ENCODE results near the gene TRIP12. TPM values are rescaled to one million over a fixed set of nuclear protein-coding genes. Genes with fewer than 3 reads are reported as not detected.
"Not testable (repeated sequence)": the region's sequence is repeated elsewhere in the genome, so short reads cannot be mapped to it uniquely, and the experiment has no call there.

Gene TRIP12
- total and polyA plus RNA-seq, 4 donors: 18.6 to 358 (median 118) TPM

GRCh38 chr2:229794636-229795035 lies 127.2 kb downstream of the TRIP12 start:
- Histone ChIP-seq H3K36me3 (ENCODE audit: control insufficient read depth in 4 of 4, insufficient read depth in 4 of 4, low read length in 4 of 4) (peaks cover 15 to 61% (median 45%) of the 10 kb centered on the region in 4 donors), H3K9me3 (ENCODE audit: control insufficient read depth in 4 of 4, insufficient read depth in 3 of 4, low read length in 3 of 4) (no peaks in the 10 kb centered on the region), H3K4me3 (no peak overlapping the region), H3K27me3 (ENCODE audit: control insufficient read depth in 3 of 3, insufficient read depth in 3 of 3, low read length in 2 of 3) (no peaks in the 10 kb centered on the region), H3K9ac (ENCODE audit: insufficient read depth in 1 of 2, low read length in 2 of 2) (no peak overlapping the region), H3K27ac (ENCODE audit: low read depth in 1 of 2, low read length in 1 of 2) (no peak overlapping the region), H3K4me1 (ENCODE audit: control insufficient read depth in 5 of 5, insufficient read depth in 5 of 5, low read length in 5 of 5) (peaks cover 0 to 5% (median 0%) of the 10 kb centered on the region in 5 donors)
- no peak for TF ChIP-seq CTCF (IDR thresholded peaks at IDR 0.05; ENCODE audit: control extremely low read depth, extremely low read depth)
- 96 to 100% methylated on average over 1 of the region's 1 CpG for WGBS, 2 donors
- ATAC-seq (ENCODE audit: insufficient read depth, low FRiP score) (no peak), DNase-seq (no peak)

DNA sequence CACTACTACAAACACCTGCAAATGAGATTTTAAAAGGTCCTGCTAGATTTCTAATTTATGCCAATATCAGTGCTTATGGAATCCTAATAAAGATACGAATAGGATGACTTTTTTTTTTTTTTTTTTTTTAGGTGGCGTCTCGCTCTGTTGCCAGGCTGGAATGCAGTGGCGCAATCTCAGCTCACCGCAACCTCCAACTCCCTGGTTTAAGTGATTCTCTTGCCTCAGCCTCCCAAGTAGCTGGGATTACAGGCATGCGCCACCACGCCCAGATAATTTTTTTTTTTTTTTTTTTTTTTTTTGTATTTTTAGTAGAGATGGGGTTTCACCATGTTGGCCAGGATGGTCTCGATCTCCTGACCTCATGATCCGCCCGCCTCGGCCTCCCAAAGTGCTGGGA lies 135.5 kb downstream of the TRIP12 start:
- not testable (repeated sequence) for DNase-seq; ATAC-seq (ENCODE audit: insufficient read depth, low FRiP score); H3K27ac ChIP-seq (ENCODE audit: low read depth in 1 of 2, low read length in 1 of 2); H3K4me1 ChIP-seq (ENCODE audit: control insufficient read depth in 5 of 5, insufficient read depth in 5 of 5, low read length in 5 of 5); H3K27me3 ChIP-seq (ENCODE audit: control insufficient read depth in 3 of 3, insufficient read depth in 3 of 3, low read length in 2 of 3); H3K9me3 ChIP-seq (ENCODE audit: control insufficient read depth in 4 of 4, insufficient read depth in 3 of 4, low read length in 3 of 4); H3K9ac ChIP-seq (ENCODE audit: insufficient read depth in 1 of 2, low read length in 2 of 2); H3K4me3 ChIP-seq
- 93 to 98% methylated on average over 9 to 11 of the region's 11 CpGs for WGBS, 2 donors
- H3K36me3 ChIP-seq (ENCODE audit: control insufficient read depth in 4 of 4, insufficient read depth in 4 of 4, low read length in 4 of 4): peaks cover 15 to 37% (median 25%) of the 10 kb centered on the region in 4 donors

- no peaks in the 10 kb centered on the region for H3K9me3 ChIP-seq (ENCODE audit: control insufficient read depth in 4 of 4, insufficient read depth in 3 of 4, low read length in 3 of 4)
- H3K36me3 ChIP-seq (ENCODE audit: control insufficient read depth in 4 of 4, insufficient read depth in 4 of 4, low read length in 4 of 4): peaks cover 12 to 29% (median 22%) of the 10 kb centered on the region in 4 donors
- 94% methylated on average over 2 of the region's 2 CpGs for WGBS, 2 donors
- TF ChIP-seq CTCF (IDR thresholded peaks at IDR 0.05; ENCODE audit: control extremely low read depth, extremely low read depth): no peak
- H3K4me1 ChIP-seq (ENCODE audit: control insufficient read depth in 5 of 5, insufficient read depth in 5 of 5, low read length in 5 of 5): no peaks in the 10 kb centered on the region
- no peak overlapping the region for H3K9ac ChIP-seq (ENCODE audit: insufficient read depth in 1 of 2, low read length in 2 of 2)
- no peak overlapping the region for H3K27ac ChIP-seq (ENCODE audit: low read depth in 1 of 2, low read length in 1 of 2)
- H3K27me3 ChIP-seq (ENCODE audit: control insufficient read depth in 3 of 3, insufficient read depth in 3 of 3, low read length in 2 of 3): no peaks in the 10 kb centered on the region
- ATAC-seq (ENCODE audit: insufficient read depth, low FRiP score) (no peak), DNase-seq (no peak)
- no peak overlapping the region for H3K4me3 ChIP-seq
Measured at GRCh38 chr2:229784791-229785190, 137.0 kb downstream of the TRIP12 start.

DNA sequence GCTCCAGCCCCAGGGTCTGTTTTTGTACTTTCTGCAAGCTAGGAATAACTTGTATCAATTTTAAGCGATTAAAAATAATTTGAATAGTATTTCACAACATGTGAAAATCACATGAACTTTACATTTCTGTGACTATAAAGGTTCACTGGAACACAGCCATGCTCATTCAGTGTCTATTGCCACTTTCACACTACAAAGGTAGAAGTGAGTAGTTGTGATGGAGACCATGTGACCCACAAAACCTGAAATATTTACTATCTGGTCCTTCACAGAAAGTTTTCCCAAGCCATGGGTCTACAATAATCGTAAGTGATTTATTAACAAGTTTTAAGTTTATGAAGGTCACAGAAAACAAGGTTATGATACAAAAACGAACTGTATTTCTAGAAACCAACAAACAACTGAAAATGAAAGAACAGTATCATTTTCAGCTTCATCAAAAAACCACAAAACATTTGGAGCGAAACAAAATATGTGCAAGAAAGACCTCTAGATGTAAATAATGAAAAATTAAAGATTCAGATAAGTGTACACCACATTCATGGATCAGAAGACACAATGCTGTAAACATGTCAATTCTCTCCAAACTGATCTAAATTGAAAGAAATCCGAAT lies 138.6 kb downstream of the TRIP12 start:
- H3K4me1 ChIP-seq (ENCODE audit: control insufficient read depth in 5 of 5, insufficient read depth in 5 of 5, low read length in 5 of 5): no peaks in the 10 kb centered on the region
- H3K27me3 ChIP-seq (ENCODE audit: control insufficient read depth in 3 of 3, insufficient read depth in 3 of 3, low read length in 2 of 3): no peaks in the 10 kb centered on the region
- 90 to 97% methylated on average over 5 of the region's 5 CpGs for WGBS, 2 donors
- ATAC-seq (ENCODE audit: insufficient read depth, low FRiP score): no peak
- DNase-seq: no peak
- no peak overlapping the region for H3K9ac ChIP-seq (ENCODE audit: insufficient read depth in 1 of 2, low read length in 2 of 2)
- no peak for TF ChIP-seq CTCF (IDR thresholded peaks at IDR 0.05; ENCODE audit: control extremely low read depth, extremely low read depth)
- H3K9me3 ChIP-seq (ENCODE audit: control insufficient read depth in 4 of 4, insufficient read depth in 3 of 4, low read length in 3 of 4): no peaks in the 10 kb centered on the region
- peaks cover 4 to 29% (median 20%) of the 10 kb centered on the region in 4 donors for H3K36me3 ChIP-seq (ENCODE audit: control insufficient read depth in 4 of 4, insufficient read depth in 4 of 4, low read length in 4 of 4)
- H3K27ac ChIP-seq (ENCODE audit: low read depth in 1 of 2, low read length in 1 of 2): no peak overlapping the region
- H3K4me3 ChIP-seq: no peak overlapping the region

Measured in lung (tissue), 12 donors.